PFSK-1 (cell line): ENCODE measurements around the gene MN1.

ENCODE experiments used
- FOXP2 ChIP-seq: optimal IDR thresholded peaks from 2 replicates; pipeline ENCODE3; 2011; ENCODE audit warnings: borderline replicate concordance, control low read depth, inconsistent platforms; ENCODE audit not compliant: insufficient read depth; ENCODE audit errors: extremely low read length, extremely low read depth
- POLR2AphosphoS5 ChIP-seq: IDR thresholded peaks from 2 replicates; pipeline ENCODE4 v1.6.1; 2012; ENCODE audit warnings: low read depth, mild to moderate bottlenecking, control low read depth, low read length, moderate library complexity
- REST ChIP-seq, 2 experiments: IDR thresholded peaks; 2 replicates each; pipeline versions ENCODE4 v1.6.1 to v1.8.0; 2011 to 2012; ENCODE audit warnings: low read depth in 2 of 2, low read length in 2 of 2, control low read depth in 1 of 2, inconsistent platforms in 1 of 2, mild to moderate bottlenecking in 1 of 2, moderate library complexity in 1 of 2; ENCODE audit not compliant: insufficient read depth in 1 of 2
- SIN3A ChIP-seq: IDR thresholded peaks from 2 replicates; pipeline ENCODE4 v1.6.1; 2012; ENCODE audit warnings: mild to moderate bottlenecking, low read length, moderate library complexity, borderline replicate concordance; ENCODE audit not compliant: insufficient read depth
- TAF1 ChIP-seq: IDR thresholded peaks from 2 replicates; pipeline ENCODE4 v1.6.1; 2012; ENCODE audit warnings: low read length, control low read depth, borderline replicate concordance; ENCODE audit not compliant: insufficient read depth

MN1 gene

GRCh38 chr22:27795696-27796517, 5.6 kb downstream of the MN1 start:
- no peak for TF ChIP-seq FOXP2
- no peak for TF ChIP-seq SIN3A
- no peak for TF ChIP-seq TAF1
- no peak for TF ChIP-seq POLR2AphosphoS5
- no peak for TF ChIP-seq REST (IDR thresholded peaks at IDR 0.05; ENCODE audit: insufficient read depth in 1 of 2, low read depth in 2 of 2, low read length in 2 of 2)

DNA sequence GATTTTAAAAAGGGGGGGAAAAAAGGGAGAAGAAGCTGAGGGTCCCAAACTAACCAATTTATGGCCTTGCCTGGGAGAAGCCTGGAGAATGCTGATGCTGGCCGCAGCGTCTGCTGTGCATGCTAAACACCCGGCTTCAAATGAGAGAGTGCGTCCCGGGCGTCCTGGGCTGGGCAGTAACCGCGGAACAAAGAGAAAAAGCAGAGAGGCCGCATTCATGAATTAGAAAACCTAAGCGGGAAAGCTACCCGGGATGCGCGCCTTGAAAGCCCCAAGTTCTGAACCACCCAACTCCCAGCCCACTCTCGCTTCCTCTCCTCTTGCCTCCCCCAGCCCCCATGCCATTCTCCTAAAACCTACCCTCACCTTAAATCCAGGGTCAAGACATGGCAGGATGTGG, 6.5 kb downstream of the MN1 start:
- TF ChIP-seq REST (IDR thresholded peaks at IDR 0.05; ENCODE audit: insufficient read depth in 1 of 2, low read depth in 2 of 2, low read length in 2 of 2) (no peak), POLR2AphosphoS5 (no peak), FOXP2 (no peak), SIN3A (no peak; the same call in 1 of the 2 replicates), TAF1 (no peak)

DNA sequence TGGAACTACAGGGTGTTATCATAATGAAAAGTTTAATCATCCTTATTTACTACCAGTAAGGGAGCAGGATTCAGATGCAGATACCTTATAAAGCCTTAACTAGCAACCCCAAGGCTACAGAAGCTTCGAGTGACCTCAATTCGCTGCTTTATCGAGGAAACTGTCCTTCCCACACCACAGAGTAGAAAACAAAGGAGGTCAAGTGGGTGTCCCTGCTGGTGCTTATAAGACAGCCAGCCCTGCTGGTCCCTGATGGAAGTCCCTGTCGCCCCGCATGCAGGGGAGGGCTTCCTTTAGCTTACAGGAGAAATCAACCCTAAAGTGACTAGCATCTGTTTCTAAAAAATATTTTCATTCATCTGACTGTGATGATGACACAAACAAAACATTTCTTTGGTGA, 7.3 kb downstream of the MN1 start:
- TF ChIP-seq SIN3A: no peak
- TF ChIP-seq FOXP2: no peak
- no peak for TF ChIP-seq TAF1
- no peak for TF ChIP-seq POLR2AphosphoS5

DNA sequence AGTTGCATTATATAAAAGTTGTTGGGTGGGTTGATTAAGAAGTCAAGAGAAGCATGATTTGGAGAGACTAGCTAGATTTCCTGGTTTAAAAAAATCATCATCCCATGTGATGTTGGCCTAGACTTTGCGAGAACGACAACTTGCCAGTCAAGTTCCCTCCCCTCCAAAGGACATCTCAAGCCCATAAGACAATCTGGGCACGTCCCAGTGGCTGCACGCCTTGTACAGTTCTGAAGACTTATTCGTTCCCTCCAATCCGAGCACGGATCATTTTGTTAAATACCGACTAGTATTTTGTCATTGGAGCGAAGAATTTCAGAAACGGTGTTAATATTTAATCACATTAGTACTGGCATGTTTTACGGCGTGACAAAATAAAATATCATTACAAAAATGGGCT, 8.0 kb downstream of the MN1 start:
- TF ChIP-seq REST (IDR thresholded peaks at IDR 0.05; ENCODE audit: insufficient read depth in 1 of 2, low read depth in 2 of 2, low read length in 2 of 2) (no peak), POLR2AphosphoS5 (no peak)

DNA sequence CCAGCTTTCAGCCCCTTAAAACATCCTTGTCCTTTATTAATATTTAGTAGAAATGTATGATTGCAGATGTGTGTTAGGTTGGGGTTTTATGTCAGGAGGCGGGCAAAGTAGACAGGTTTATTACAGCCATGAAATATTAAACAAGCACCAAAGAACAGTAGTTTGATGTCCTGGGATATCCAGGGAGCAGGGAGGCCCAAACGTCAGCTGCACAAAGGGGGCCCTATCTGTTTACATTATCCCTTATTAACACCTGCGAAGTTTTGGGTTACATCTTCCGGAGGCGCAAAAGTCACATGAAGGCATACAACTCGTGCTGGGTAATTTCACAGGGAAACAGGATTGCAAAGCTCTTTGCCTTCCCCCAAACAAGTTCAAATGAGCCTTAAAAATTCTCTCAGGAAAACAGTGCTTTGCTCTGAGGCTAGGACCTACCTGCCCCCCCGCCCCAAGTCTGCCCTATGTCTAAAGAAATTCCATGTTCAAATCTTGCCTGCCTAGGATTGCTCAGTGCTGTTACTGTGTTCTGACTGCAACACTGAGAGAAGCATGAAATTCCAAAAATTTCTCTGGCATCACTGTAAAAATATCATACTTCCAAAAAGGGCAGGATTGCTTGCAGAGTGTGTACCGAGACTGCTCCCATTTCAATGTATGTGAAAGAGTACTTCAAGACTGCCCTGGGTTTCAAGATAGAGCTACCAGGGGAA, 8.9 kb downstream of the MN1 start:
- TF ChIP-seq POLR2AphosphoS5: no peak
- no peak for TF ChIP-seq REST (IDR thresholded peaks at IDR 0.05; ENCODE audit: insufficient read depth in 1 of 2, low read depth in 2 of 2, low read length in 2 of 2)
- TF ChIP-seq TAF1: no peak
- no peak for TF ChIP-seq FOXP2
- no peak for TF ChIP-seq SIN3A
